D341Med (cell line): ENCODE measurements around the gene KRTAP2-1.
"Not testable (repeated sequence)": the region's sequence is repeated elsewhere in the genome, so short reads cannot be mapped to it uniquely, and the experiment has no call there.

Experiments
- DNase-seq: peaks from one replicate; pipeline ENCODE4 v3.0.0; 2012; ENCODE audit warnings: low spot score

KRTAP2-1 gene

GRCh38 chr17:41046735-41047465 is at the start of gene KRTAP2-1:
Gene KRTAP2-1 (minus strand): TSS chr17:41047316. CDS start chr17:41047267, 49 bp downstream.
- not testable (repeated sequence) for DNase-seq

GRCh38 chr17:41096055-41096454 is 48.9 kb upstream of the KRTAP2-1 start:
- DNase-seq = no peak

GRCh38 chr17:41088760-41089352 is 41.7 kb upstream of the KRTAP2-1 start:
- not testable (repeated sequence) for DNase-seq

GRCh38 chr17:41084100-41084856 is 37.2 kb upstream of the KRTAP2-1 start, which contains the start of gene KRTAP4-7:
Gene KRTAP4-7 (plus strand): TSS chr17:41084150. CDS start chr17:41084207, 57 bp downstream.
- not testable (repeated sequence) for DNase-seq

GRCh38 chr17:41083427-41083826 is 36.3 kb upstream of the KRTAP2-1 start:
- not testable (repeated sequence) for DNase-seq

GRCh38 chr17:41082626-41083025 is 35.5 kb upstream of the KRTAP2-1 start:
- DNase-seq = no peak

- no peak for DNase-seq
Measured at GRCh38 chr17:41076788-41077187, 29.7 kb upstream of the KRTAP2-1 start.

GRCh38 chr17:41073676-41074075 is 26.6 kb upstream of the KRTAP2-1 start:
- no peak for DNase-seq

GRCh38 chr17:41071606-41072360 is 24.7 kb upstream of the KRTAP2-1 start:
- no peak for DNase-seq

- no peak for DNase-seq
Measured at GRCh38 chr17:41069031-41069430, 21.9 kb upstream of the KRTAP2-1 start.

GRCh38 chr17:41067281-41067680 is 20.2 kb upstream of the KRTAP2-1 start:
- no peak for DNase-seq

- DNase-seq = no peak
Measured at GRCh38 chr17:41065829-41066624, 18.9 kb upstream of the KRTAP2-1 start, which contains the start of gene KRTAP2-4. Gene KRTAP2-4 (minus strand): TSS chr17:41065879. CDS start chr17:41065845, 34 bp downstream.

- DNase-seq = not testable (repeated sequence)
Measured at GRCh38 chr17:41065016-41065689, 18.0 kb upstream of the KRTAP2-1 start.

GRCh38 chr17:41064301-41064700 is 17.2 kb upstream of the KRTAP2-1 start:
- no peak for DNase-seq

GRCh38 chr17:41063449-41063848 is 16.3 kb upstream of the KRTAP2-1 start:
- DNase-seq = no peak

GRCh38 chr17:41061964-41062363 is 14.8 kb upstream of the KRTAP2-1 start:
- no peak for DNase-seq

- DNase-seq = no peak
Measured at GRCh38 chr17:41060052-41060604, 13.0 kb upstream of the KRTAP2-1 start, which contains the start of gene KRTAP2-3. Gene KRTAP2-3 (minus strand): TSS chr17:41060114. CDS start chr17:41060050, 64 bp downstream.

- DNase-seq = not testable (repeated sequence)
Measured at GRCh38 chr17:41059276-41060051, 12.3 kb upstream of the KRTAP2-1 start.

- DNase-seq = no peak
Measured at GRCh38 chr17:41058741-41059140, 11.6 kb upstream of the KRTAP2-1 start.
